ENCODE data around the gene ZFP91.

The ZFP91 gene

GRCh38 chr11:58632510-58632909 lies 53.6 kb downstream of the ZFP91 start:
- no peak for DNase-seq

DNA sequence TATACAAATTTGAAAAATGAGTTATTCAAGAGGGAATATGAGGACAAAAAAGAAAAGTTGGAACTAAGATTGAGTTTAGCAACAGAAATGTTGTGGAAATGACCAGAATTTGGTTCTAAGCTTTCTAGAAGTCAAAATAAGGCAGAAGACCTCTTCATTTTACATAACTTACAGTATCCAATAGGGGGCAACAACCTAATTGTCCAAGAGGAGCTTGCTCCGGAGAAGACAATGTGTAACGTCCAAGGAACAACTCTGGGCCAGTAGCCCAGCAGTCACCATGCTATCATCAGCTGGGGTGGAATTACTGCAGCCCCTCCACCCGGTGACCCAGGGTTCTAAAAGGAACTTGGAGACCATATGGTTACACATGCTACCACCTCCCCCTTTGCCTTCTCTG lies 57.7 kb downstream of the ZFP91 start:
- no peak for DNase-seq

- DNase-seq, result no peak
Measured at GRCh38 chr11:58637371-58637770, 58.5 kb downstream of the ZFP91 start.

DNA sequence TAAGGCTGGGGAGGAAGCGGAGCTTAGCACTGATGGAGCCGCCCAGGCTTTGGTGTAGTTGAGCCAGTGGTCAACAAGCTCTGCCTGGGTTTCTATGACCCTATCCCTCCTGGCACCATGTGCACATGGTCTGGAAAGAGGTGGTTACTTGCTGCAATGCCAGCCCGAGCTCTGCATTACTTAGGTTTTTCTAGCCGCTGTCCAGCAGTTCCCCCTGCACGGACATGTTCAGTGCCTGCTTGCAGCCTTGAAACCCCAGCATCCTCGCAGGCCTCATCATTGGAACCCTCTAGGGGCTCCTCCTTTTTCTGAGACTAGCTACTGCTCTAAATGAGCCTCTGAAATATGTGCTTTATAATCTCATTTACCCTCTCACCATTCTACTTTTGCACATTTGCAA lies 60.2 kb downstream of the ZFP91 start:
- DNase-seq, result no peak

DNA sequence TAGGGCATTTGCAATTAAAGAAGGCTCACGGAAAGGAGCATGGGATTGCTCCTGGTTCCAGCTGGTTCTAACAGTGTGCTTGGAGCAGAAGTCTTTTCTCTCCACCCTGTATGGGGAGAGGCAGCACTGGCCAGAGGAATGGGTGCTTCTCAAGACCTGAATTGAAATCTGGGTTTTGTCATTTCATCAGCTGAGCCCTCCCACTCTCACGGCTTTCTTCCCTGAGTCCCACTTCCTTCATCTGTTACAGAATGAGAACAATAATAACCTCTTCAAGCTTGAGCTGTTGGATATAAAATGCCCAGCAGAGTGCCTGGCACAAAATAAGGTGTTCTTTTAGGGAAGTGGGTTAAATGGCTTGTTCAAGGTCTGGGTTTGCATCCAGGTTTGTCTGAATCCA lies 60.8 kb downstream of the ZFP91 start:
- DNase-seq, result peak; percentile 61

DNA sequence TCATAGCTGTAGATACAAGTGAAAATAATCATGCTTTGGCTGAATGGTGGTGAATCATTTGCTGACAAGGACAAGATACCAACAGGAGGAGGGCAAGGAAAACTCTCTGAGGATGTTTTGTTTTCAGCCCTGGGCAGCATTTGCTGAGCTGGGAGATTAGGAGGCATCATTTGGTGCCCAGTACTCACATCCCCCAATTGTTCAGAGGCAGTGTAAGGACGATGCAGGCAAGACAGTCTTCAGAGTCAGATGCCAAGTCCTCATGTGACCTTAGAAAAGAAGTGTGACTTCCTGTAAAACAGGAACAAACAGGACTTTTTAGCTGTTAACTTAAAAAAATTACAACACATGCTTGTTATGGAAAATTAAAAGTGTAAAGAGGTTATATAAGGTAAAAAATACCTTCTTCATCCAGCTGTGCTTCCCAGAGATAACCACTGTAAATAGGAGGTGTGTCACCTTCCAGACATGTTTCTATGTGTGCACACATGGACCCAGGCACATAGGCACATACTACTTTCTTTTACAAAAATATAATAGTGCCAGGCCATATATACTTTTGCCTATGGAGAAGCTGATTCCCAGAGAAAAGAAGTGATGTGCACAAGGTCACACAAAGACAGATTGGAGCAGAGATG lies 61.6 kb downstream of the ZFP91 start:
- peak; percentile 56 for DNase-seq

GRCh38 chr11:58641341-58641740 lies 62.5 kb downstream of the ZFP91 start:
- no peak for DNase-seq

DNA sequence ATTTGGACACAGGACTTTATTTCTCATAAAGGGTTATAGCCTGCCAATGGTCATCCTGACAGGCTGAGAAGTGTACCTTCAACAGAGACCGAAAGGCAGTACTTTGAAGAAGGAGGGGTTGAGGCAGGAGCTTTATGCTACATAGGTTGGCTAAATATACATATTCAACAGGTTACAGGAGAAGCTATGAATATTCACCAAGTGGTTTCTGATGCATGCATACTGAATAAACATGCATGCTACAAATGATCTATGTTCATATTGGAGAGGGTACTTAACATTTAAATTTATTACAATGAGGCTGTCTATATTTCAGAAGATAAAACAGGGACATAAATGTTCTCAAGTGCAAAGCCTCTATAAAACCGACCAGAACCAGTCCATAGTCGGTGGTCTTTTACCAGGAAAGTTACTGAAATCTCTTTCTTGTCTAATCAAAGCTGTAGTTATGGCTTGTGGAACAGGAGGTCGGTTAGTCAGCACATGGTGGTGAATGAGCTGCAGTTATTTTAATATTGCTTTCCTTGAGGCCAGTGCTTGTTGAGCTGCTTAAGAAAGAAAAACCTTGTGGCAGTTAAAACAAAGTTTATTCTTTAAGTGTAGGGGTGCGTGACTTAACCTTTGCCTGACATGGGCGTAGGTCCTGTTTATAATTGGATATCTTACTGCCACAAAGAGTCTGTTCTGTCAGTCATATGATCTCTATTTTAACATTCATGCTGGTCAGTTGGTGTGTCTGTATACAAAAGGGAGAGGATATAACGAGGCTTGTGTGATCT lies 63.1 kb downstream of the ZFP91 start:
- no peak for DNase-seq

- DNase-seq, result no peak
Measured at GRCh38 chr11:58645854-58646253, 67.0 kb downstream of the ZFP91 start.

- no peak for DNase-seq
Measured at GRCh38 chr11:58647141-58647699, 68.4 kb downstream of the ZFP91 start.

DNA sequence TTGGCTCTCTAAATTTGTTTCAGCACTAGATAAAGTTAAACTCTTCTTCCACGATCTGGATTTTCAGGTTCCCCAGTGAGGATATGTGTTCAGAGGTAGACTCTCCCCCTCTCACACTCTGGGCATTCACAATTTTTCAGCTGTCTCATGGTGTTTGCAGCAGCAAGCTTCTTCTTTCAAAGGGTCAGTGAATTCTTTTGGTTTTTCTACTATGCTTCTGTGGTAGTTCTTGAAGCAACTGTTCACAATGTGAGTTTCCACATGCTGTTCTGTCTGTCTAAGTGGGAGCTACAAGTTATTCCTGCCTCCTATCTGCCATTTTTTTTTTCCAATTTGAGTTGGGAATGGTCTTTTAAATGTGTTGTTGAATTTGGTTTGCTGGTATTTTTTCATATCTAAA lies 69.0 kb downstream of the ZFP91 start:
- DNase-seq, result no peak

DNA sequence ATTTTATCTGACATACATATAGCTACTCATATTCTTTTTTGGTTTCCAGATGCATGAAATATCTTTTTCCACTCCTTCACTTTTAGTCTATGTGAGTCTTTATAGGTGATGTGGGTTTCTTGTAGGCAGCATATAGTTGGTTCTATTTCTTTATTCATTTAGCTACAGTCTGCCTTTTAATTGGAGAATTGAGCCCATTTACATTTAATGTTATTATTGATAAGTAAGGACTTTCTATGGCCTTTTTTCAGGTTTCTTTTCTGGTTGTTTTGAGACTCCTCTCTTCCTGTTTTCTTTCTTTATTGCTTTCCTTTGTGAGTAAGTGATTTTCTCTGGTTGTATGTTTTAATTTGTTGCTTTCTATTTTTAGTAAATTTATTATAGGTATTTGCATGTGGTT lies 70.8 kb downstream of the ZFP91 start:
- no peak for DNase-seq

DNA sequence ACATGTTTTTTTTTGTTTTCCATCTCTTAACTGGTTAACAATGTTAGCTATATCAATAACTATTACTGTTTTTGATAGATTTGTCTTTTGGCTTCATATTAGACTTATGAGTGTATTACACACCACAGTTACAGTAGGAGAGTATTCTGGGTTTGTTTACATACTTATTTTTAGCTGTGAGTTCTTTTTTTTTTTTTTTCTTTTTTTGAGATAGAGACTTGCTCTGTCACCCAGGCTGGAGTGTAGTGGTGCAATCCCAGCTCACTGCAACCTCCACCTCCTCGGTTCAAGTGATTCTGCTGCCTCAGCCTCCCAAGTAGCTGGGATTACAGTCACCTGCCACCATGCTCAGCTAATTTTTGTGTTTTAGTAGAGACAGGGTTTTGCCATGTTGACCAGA lies 71.6 kb downstream of the ZFP91 start:
- no peak for DNase-seq

DNA sequence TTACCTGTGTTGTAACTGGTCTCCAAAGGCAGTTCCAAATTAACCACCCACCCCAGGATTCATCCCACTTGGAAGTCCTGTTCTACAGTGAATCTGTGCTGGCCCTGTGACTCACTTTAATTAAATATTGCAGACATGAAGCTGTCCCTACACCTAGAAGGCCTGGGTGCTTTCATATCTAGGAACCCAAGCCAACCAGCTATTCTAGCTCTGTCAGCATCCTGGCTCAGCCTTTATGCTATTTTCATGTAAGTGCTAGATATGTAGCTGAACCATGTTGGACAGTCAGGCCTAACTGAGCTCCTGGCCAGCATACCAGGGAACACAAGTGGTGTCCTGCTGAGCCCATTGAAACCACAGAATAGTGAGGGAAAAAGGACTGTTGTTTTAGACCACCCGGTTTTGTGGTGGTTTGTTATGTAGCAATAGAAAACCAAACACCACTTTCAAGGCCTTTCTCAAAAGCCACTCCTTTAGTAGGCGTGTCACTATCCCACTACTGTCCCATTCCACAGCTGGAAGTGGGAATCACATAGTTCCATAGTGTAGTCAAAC lies 73.9 kb downstream of the ZFP91 start:
- DNase-seq, result no peak

GRCh38 chr11:58654079-58654907 lies 75.4 kb downstream of the ZFP91 start:
- DNase-seq, result peak; percentile 70

- DNase-seq, result no peak
Measured at GRCh38 chr11:58654908-58655296, 76.0 kb downstream of the ZFP91 start.

- DNase-seq, result no peak
Measured at GRCh38 chr11:58656348-58656747, 77.5 kb downstream of the ZFP91 start.

GRCh38 chr11:58658623-58659022 lies 79.8 kb downstream of the ZFP91 start:
- no peak for DNase-seq

GRCh38 chr11:58659404-58659803 lies 80.5 kb downstream of the ZFP91 start:
- no peak for DNase-seq

DNA sequence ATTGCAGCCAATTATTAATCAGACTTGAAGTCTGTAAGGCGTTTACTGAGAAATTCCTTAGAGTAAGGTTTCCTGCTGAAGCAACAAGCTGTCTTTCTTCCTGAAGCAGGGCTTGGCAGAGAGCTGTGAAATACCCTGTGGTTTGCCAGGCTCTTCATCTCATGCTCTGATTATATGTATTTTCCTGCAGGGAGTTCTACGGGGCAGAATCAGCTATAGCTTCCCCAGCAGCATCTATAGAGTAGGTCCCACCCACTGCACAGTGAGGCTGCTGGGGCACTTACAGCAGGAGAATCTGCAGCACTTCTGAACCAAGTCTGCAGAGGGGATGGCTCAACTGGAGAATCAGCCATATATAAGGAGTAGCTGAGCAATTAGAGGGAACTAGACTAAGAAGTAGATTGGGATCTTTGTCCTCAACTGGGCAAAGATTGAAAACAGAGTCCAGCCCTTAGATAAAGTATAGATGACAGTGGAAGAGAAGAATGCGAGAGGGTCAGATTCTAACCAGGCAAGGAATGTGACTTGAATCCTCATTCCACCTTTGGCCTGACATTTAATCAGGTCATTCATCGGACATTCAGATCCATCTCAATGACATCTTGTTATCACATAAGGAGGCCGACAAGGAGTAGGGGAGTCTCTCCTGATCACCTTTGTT lies 81.2 kb downstream of the ZFP91 start:
- no peak for DNase-seq
